Small intestine (tissue), 7 donors: ENCODE measurements around the gene ME1. TPM values are rescaled to one million over a fixed set of nuclear protein-coding genes. Genes with fewer than 3 reads are reported as not detected.

Experiments
- DNase-seq, 2 donors: peaks; one replicate each; pipeline versions ENCODE4 v3.0.0 to v3.0.0-alpha.2; 2013
- FAIRE-seq: peaks from 2 replicates; lab custom pipeline; 2012; peaks lifted over from hg19 to GRCh38; lab: Jason Lieb, UNC
- H3K27ac ChIP-seq, 3 donors: one replicate each; pipeline ENCODE4 v1.5.1; 2013; ENCODE audit warnings: low read length in 2 of 3, mild to moderate bottlenecking in 2 of 3, control low read depth in 1 of 3, inconsistent platforms in 1 of 3, low read depth in 1 of 3, moderate library complexity in 1 of 3
- H3K27me3 ChIP-seq, 3 donors: one replicate each; pipeline ENCODE4 v1.6.1; 2013; ENCODE audit warnings: low read length in 3 of 3, inconsistent platforms in 1 of 3; ENCODE audit not compliant: control insufficient read depth in 3 of 3, insufficient read depth in 3 of 3
- H3K36me3 ChIP-seq, 3 donors: one replicate each; pipeline ENCODE4 v1.6.1; 2013; ENCODE audit warnings: low read length in 3 of 3, inconsistent platforms in 1 of 3, low read depth in 1 of 3, mild to moderate bottlenecking in 1 of 3, moderate library complexity in 1 of 3; ENCODE audit not compliant: control insufficient read depth in 3 of 3, insufficient read depth in 2 of 3
- H3K4me1 ChIP-seq, 3 donors: one replicate each; pipeline ENCODE4 v1.6.1; 2013; ENCODE audit warnings: low read length in 2 of 3, inconsistent platforms in 1 of 3, low read depth in 1 of 3, mild to moderate bottlenecking in 1 of 3, moderate library complexity in 1 of 3; ENCODE audit not compliant: control insufficient read depth in 3 of 3, insufficient read depth in 2 of 3
- H3K4me3 ChIP-seq, 3 donors: one replicate each; pipeline ENCODE4 v1.5.1; 2013; ENCODE audit warnings: low read length in 3 of 3, control low read depth in 1 of 3, inconsistent platforms in 1 of 3, low read depth in 1 of 3, mild to moderate bottlenecking in 1 of 3, moderate library complexity in 1 of 3
- H3K9me3 ChIP-seq, 2 donors: one replicate each; pipeline ENCODE4 v1.6.1; 2013; ENCODE audit warnings: low read depth in 1 of 2, low read length in 1 of 2; ENCODE audit not compliant: control insufficient read depth in 2 of 2, insufficient read depth in 1 of 2
- WGBS, 3 donors: extraction: QIAGEN DNeasy Blood & Tissue Kit; methylation state at CpG; one replicate each; pipeline ENCODE4 v1.1.7; 2013; 5-methylcytosine and 5-hydroxymethylcytosine counted together
- polyA plus RNA-seq, 4 donors: library from polyadenylated mRNA; stranded (reverse) in 3 of 4; unstranded in 1 of 4; fragments of 200-250 nt in 3 of 4; fragments of 120-200 nt in 1 of 4; gene quantifications; one replicate each; pipeline versions ENCODE4 v1.2.1 to v1.2.3, GENCODE V29; 2013
- donor health status: healthy with polysubstance abuse.
- donor health status: control.
- donor health status: control.
- donor health status: Bipolar disorder and iron deficiency.
- donor health status: healthy.

Gene ME1
- polyA plus RNA-seq, 4 donors = 9.6 to 48.3 (median 15.6) TPM

GRCh38 chr6:83314693-83315092 is 116.2 kb downstream of the ME1 start:
- no peak for DNase-seq
- peak; percentile 5 for FAIRE-seq
- Histone ChIP-seq H3K27ac (no peak overlapping the region), H3K27me3 (no peaks in the 10 kb centered on the region), H3K4me1 (no peaks in the 10 kb centered on the region), H3K4me3 (no peak overlapping the region), H3K9me3 (no peaks in the 10 kb centered on the region), H3K36me3 (peaks cover 0 to 2% (median 1%) of the 10 kb centered on the region in 3 donors)
- WGBS, 3 donors = 77 to 91% (median 88%) methylated on average over 1 of the region's 1 CpG

- Histone ChIP-seq H3K36me3 (peaks cover 0 to 2% (median 1%) of the 10 kb centered on the region in 3 donors), H3K4me3 (no peak overlapping the region), H3K27me3 (no peaks in the 10 kb centered on the region), H3K4me1 (peaks cover 0 to 2% (median 0%) of the 10 kb centered on the region in 3 donors), H3K27ac (no peak overlapping the region), H3K9me3 (no peaks in the 10 kb centered on the region)
- FAIRE-seq (no peak), DNase-seq (no peak)
These were observed 117.0 kb downstream of the ME1 start for GRCh38 chr6:83313882-83314281.

GRCh38 chr6:83311231-83311630 is 119.6 kb downstream of the ME1 start:
- Histone ChIP-seq H3K9me3 (no peaks in the 10 kb centered on the region), H3K4me1 (peaks cover 0 to 2% (median 0%) of the 10 kb centered on the region in 3 donors), H3K4me3 (no peak overlapping the region), H3K27me3 (no peaks in the 10 kb centered on the region), H3K27ac (no peak overlapping the region), H3K36me3 (peaks cover 0 to 2% (median 1%) of the 10 kb centered on the region in 3 donors)
- no peak for FAIRE-seq
- no peak for DNase-seq
- WGBS, 3 donors = 86 to 100% (median 95%) methylated on average over 1 of the region's 1 CpG

GRCh38 chr6:83310046-83310445 is 120.8 kb downstream of the ME1 start:
- no peak for FAIRE-seq
- peaks cover 0 to 2% (median 0%) of the 10 kb centered on the region in 3 donors for H3K4me1 ChIP-seq
- H3K27me3 ChIP-seq = no peaks in the 10 kb centered on the region
- H3K36me3 ChIP-seq = peaks cover 0 to 2% (median 1%) of the 10 kb centered on the region in 3 donors
- H3K4me3 ChIP-seq = no peak overlapping the region
- no peak overlapping the region for H3K27ac ChIP-seq
- DNase-seq = no peak
- WGBS, 3 donors = 72 to 80% (median 79%) methylated on average over 4 of the region's 4 CpGs
- H3K9me3 ChIP-seq = no peaks in the 10 kb centered on the region

GRCh38 chr6:83309344-83309743 is 121.5 kb downstream of the ME1 start:
- Histone ChIP-seq H3K27me3 (no peaks in the 10 kb centered on the region), H3K36me3 (peaks cover 0 to 2% (median 0%) of the 10 kb centered on the region in 3 donors), H3K9me3 (no peaks in the 10 kb centered on the region), H3K4me1 (peaks cover 0 to 2% (median 0%) of the 10 kb centered on the region in 3 donors), H3K4me3 (no peak overlapping the region), H3K27ac (no peak overlapping the region)
- 34 to 56% (median 43%) methylated on average over 1 of the region's 1 CpG for WGBS, 3 donors
- no peak for FAIRE-seq
- no peak for DNase-seq

- no peak for DNase-seq
These were observed 122.0 kb downstream of the ME1 start for GRCh38 chr6:83308833-83309232.

GRCh38 chr6:83307849-83308248 is 123.0 kb downstream of the ME1 start:
- peaks cover 0 to 2% (median 0%) of the 10 kb centered on the region in 3 donors for H3K4me1 ChIP-seq
- H3K36me3 ChIP-seq = peaks cover 0 to 2% (median 0%) of the 10 kb centered on the region in 3 donors
- 71 to 83% (median 76%) methylated on average over 1 of the region's 1 CpG for WGBS, 3 donors
- no peaks in the 10 kb centered on the region for H3K27me3 ChIP-seq
- DNase-seq (no peak), FAIRE-seq (no peak)
- no peak overlapping the region for H3K27ac ChIP-seq
- H3K9me3 ChIP-seq = no peaks in the 10 kb centered on the region
- no peak overlapping the region for H3K4me3 ChIP-seq

More at GRCh38 chr6:83308833-83309232, 122.0 kb downstream of the ME1 start:
- no peaks in the 10 kb centered on the region for H3K27me3 ChIP-seq
- FAIRE-seq = no peak
- H3K4me3 ChIP-seq = no peak overlapping the region
- peaks cover 0 to 2% (median 0%) of the 10 kb centered on the region in 3 donors for H3K36me3 ChIP-seq
- no peaks in the 10 kb centered on the region for H3K9me3 ChIP-seq
- H3K27ac ChIP-seq = no peak overlapping the region
- H3K4me1 ChIP-seq = peaks cover 0 to 2% (median 0%) of the 10 kb centered on the region in 3 donors

GRCh38 chr6:83303426-83303825 is 127.4 kb downstream of the ME1 start:
- 68 to 82% (median 68%) methylated on average over 1 of the region's 1 CpG for WGBS, 3 donors
- FAIRE-seq = no peak
- Histone ChIP-seq H3K27ac (no peak overlapping the region), H3K4me1 (no peaks in the 10 kb centered on the region), H3K27me3 (no peaks in the 10 kb centered on the region), H3K9me3 (no peaks in the 10 kb centered on the region), H3K4me3 (no peak overlapping the region), H3K36me3 (no peaks in the 10 kb centered on the region)
- DNase-seq = no peak

GRCh38 chr6:83294676-83295075 is 136.2 kb downstream of the ME1 start:
- H3K36me3 ChIP-seq = peaks cover 0 to 10% (median 0%) of the 10 kb centered on the region in 3 donors
- no peak overlapping the region for H3K27ac ChIP-seq
- H3K27me3 ChIP-seq = no peaks in the 10 kb centered on the region
- WGBS, 3 donors = 83 to 93% (median 92%) methylated on average over 6 of the region's 6 CpGs
- H3K4me1 ChIP-seq = no peaks in the 10 kb centered on the region
- H3K9me3 ChIP-seq = peaks cover 0 to 5% of the 10 kb centered on the region in 2 donors
- DNase-seq (no peak), FAIRE-seq (no peak)
- no peak overlapping the region for H3K4me3 ChIP-seq
